GM23248 (cell line): Measurements from ENCODE around the gene ADRB2.
"Not testable (repeated sequence)": the region's sequence is repeated elsewhere in the genome, so short reads cannot be mapped to it uniquely, and the experiment has no call there.

ENCODE experiments used
- EZH2 ChIP-seq: fragments of 200-600 bp; sonication (generic); IDR thresholded peaks from 2 replicates; pipeline ENCODE4 v1.6.1; 2018; ENCODE audit warnings: antibody characterized with exemption, mild to moderate bottlenecking; ENCODE audit not compliant: insufficient read depth, poor library complexity, severe bottlenecking
- EZH2phosphoT487 ChIP-seq: fragments of 200-600 bp; sonication (generic); IDR thresholded peaks from 2 replicates; pipeline ENCODE4 v1.6.1; 2018; ENCODE audit warnings: antibody characterized with exemption, moderate library complexity, mild to moderate bottlenecking, low read depth; ENCODE audit not compliant: insufficient read depth

- TF ChIP-seq EZH2, EZH2phosphoT487: not testable (repeated sequence)
Measured at GRCh38 chr5:148877436-148877835, 51.0 kb downstream of the ADRB2 start.
